ENCODE results near the gene ANKRD50. TPM values are rescaled to one million over a fixed set of nuclear protein-coding genes. Genes with fewer than 3 reads are reported as not detected.

ANKRD50 gene, protein sequence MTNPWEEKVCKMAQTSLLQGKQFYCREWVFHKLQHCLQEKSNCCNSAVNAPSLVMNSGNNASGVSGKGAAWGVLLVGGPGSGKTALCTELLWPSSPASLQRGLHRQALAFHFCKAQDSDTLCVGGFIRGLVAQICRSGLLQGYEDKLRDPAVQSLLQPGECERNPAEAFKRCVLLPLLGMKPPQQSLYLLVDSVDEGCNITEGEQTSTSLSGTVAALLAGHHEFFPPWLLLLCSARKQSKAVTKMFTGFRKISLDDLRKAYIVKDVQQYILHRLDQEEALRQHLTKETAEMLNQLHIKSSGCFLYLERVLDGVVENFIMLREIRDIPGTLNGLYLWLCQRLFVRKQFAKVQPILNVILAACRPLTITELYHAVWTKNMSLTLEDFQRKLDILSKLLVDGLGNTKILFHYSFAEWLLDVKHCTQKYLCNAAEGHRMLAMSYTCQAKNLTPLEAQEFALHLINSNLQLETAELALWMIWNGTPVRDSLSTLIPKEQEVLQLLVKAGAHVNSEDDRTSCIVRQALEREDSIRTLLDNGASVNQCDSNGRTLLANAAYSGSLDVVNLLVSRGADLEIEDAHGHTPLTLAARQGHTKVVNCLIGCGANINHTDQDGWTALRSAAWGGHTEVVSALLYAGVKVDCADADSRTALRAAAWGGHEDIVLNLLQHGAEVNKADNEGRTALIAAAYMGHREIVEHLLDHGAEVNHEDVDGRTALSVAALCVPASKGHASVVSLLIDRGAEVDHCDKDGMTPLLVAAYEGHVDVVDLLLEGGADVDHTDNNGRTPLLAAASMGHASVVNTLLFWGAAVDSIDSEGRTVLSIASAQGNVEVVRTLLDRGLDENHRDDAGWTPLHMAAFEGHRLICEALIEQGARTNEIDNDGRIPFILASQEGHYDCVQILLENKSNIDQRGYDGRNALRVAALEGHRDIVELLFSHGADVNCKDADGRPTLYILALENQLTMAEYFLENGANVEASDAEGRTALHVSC (N-terminal part only)
- total RNA-seq = 20.6 TPM

DNA sequence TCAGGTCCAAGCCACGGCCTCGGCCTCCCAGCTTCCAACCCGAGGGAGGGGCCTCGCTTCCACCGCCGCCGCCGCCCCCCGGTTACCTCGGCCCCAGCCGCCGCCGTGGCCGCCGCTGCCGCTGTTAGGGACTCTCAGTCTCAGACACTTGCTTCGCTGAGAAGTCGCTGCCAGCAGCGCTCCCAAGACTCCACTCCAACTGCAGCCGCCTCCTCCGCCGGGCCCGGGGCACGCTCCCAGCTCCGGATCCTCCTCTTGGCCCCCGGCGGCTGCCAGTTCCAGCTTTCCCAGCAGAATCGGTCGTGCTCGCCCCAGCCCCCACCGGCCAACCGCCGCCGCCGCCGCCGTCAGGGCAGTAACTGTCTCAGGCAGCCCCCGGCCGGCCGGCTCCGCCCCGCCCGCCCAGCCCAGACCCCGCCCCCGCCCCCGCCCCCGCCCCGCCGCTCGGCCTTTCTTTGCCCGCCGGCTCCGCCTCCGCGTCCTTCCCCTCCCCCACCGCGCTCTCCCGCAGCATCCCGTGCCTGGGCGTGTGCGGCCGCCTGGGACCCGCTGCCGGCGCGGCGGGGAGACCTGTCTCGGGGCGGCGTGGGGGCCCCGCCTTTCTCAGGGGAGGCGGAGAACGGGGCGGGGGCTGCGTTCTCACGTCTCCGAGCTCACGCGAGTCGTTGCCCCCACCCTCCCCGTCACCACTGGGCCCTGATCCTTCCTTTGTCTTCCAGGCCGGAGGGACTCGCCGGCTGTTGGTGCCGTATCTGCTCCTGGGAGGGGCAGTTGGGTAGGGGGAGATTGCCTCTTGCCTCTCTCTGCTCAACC, at the start of gene ANKRD50:
TSS of gene ANKRD50 (minus strand) at position 361 of the 813 bp plus-strand sequence. CDS start 2,221 bp downstream, outside the sequence.
- DNase-seq (ENCODE audit: extremely low spot score in 2 of 2) = peak in 1 of 2 donors; percentile 95
- Histone ChIP-seq H3K27me3 (no peaks in the 10 kb centered on the region), H3K36me3 (no peaks in the 10 kb centered on the region), H3K9me3 (no peaks in the 10 kb centered on the region), H3K27ac (peak within 1 kb of the TSS; percentile 96), H3K4me1 (peaks cover 24% of the 10 kb centered on the region), H3K4me3 (peak within 1 kb of the TSS; percentile 91 to 95)
- TF ChIP-seq POLR2AphosphoS5 (IDR thresholded peaks at IDR 0.05; ENCODE audit: insufficient read depth in 1 of 2, low read depth in 1 of 2) (peak in 1 of 2 donors; percentile 88), POLR2A (IDR thresholded peaks at IDR 0.05) (peak in 1 of 2 donors; percentile 67)
- TF ChIP-seq, protein P1, sequence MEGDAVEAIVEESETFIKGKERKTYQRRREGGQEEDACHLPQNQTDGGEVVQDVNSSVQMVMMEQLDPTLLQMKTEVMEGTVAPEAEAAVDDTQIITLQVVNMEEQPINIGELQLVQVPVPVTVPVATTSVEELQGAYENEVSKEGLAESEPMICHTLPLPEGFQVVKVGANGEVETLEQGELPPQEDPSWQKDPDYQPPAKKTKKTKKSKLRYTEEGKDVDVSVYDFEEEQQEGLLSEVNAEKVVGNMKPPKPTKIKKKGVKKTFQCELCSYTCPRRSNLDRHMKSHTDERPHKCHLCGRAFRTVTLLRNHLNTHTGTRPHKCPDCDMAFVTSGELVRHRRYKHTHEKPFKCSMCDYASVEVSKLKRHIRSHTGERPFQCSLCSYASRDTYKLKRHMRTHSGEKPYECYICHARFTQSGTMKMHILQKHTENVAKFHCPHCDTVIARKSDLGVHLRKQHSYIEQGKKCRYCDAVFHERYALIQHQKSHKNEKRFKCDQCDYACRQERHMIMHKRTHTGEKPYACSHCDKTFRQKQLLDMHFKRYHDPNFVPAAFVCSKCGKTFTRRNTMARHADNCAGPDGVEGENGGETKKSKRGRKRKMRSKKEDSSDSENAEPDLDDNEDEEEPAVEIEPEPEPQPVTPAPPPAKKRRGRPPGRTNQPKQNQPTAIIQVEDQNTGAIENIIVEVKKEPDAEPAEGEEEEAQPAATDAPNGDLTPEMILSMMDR (IDR thresholded peaks at IDR 0.05) = no peak
- intact Hi-C loops (cut with DNase I) = no loop called here

DNA sequence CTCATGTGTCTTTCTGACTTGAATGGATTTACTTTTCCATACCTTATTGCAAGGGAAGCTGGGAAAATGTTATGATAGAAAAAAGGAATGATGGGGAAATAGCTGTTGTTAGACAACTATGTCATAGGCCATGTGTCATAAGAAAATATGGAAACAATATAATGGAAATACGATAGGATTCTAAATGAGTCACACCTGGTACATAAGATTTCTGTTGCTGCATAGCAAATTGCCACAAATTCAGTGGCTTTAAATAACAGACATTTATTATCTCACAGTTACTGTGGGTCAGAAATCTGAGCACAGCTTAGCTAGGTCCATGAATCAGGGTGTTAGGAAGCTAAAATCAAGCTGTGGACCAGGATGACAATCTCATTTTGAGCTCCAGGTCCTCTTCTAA, 44.6 kb upstream of the ANKRD50 start:
- intact Hi-C loops (cut with DNase I) = no loop called here
- no peaks in the 10 kb centered on the region for H3K27me3 ChIP-seq
- no peak overlapping the region for H3K27ac ChIP-seq
- no peaks in the 10 kb centered on the region for H3K9me3 ChIP-seq
- H3K36me3 ChIP-seq = no peaks in the 10 kb centered on the region
- no peak overlapping the region for H3K4me3 ChIP-seq
- TF ChIP-seq POLR2AphosphoS5 (IDR thresholded peaks at IDR 0.05; ENCODE audit: insufficient read depth in 1 of 2, low read depth in 1 of 2) = no peak
- TF ChIP-seq, protein P1 (IDR thresholded peaks at IDR 0.05) = no peak
- TF ChIP-seq POLR2A (IDR thresholded peaks at IDR 0.05) = no peak
- DNase-seq (ENCODE audit: extremely low spot score in 2 of 2) = no peak
- no peaks in the 10 kb centered on the region for H3K4me1 ChIP-seq

DNA sequence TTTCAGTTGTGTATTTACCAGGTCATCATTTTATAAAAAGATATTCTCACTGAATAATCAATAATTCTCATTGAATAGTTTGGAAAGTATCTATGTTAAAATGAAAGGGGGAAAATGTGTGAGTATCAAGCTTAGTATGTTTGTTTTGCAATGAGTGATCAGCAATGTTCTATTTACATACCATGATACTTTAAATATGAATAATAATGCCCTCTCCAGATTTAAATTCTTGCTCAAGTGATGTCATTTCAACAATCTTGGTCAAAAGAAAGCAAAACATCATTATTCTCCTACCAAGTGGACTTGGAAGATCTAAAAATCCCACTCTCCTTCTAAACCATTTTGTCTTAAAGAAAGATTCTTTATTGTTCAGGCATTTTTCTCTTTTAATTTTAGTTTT, 42.1 kb upstream of the ANKRD50 start:
- Histone ChIP-seq H3K4me3 (no peak overlapping the region), H3K27ac (no peak overlapping the region), H3K9me3 (no peaks in the 10 kb centered on the region), H3K4me1 (no peaks in the 10 kb centered on the region), H3K27me3 (no peaks in the 10 kb centered on the region), H3K36me3 (no peaks in the 10 kb centered on the region)
- DNase-seq (ENCODE audit: extremely low spot score in 2 of 2) = no peak
- no peak for TF ChIP-seq POLR2AphosphoS5 (IDR thresholded peaks at IDR 0.05; ENCODE audit: insufficient read depth in 1 of 2, low read depth in 1 of 2)
- TF ChIP-seq, protein P1 (IDR thresholded peaks at IDR 0.05) = no peak
- TF ChIP-seq POLR2A (IDR thresholded peaks at IDR 0.05) = no peak
- intact Hi-C loops (cut with DNase I) = no loop called here

DNA sequence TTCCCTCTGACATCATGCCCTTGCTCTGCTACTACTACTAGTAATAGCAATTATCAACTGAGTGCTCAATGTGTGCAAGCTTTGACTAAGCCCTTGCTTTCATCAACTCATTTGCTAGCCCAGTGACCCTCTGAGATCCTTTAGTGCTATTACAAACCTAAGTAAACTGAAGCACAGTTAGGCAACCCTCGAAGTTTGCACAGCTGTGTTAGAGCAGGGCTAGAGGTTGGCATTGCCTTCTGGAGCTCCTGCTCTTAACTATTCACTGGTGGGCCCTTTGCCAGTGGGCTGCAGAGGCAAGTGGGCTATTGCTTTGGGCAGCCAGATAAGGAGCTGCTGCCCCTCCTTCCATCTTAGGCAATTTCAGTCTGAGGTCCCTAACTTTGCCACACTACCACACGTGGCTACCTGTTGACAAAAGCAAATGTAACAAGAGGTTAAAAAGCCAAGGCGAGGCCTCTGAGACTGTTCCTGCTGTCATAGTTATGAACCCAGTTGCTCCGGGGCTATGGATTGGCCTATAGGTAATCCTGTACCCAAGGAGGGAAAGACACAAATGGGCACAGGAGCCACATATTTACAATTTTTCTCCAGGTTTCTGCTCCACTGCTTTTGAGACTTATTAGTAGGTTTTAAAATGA, 41.5 kb upstream of the ANKRD50 start:
- no peaks in the 10 kb centered on the region for H3K9me3 ChIP-seq
- intact Hi-C loops (cut with DNase I) = no loop called here
- no peak overlapping the region for H3K4me3 ChIP-seq
- no peak for DNase-seq (ENCODE audit: extremely low spot score in 2 of 2)
- no peaks in the 10 kb centered on the region for H3K36me3 ChIP-seq
- no peak overlapping the region for H3K27ac ChIP-seq
- H3K27me3 ChIP-seq = no peaks in the 10 kb centered on the region
- H3K4me1 ChIP-seq = no peaks in the 10 kb centered on the region
- TF ChIP-seq, protein P1 (IDR thresholded peaks at IDR 0.05) = no peak
- TF ChIP-seq POLR2AphosphoS5 (IDR thresholded peaks at IDR 0.05; ENCODE audit: insufficient read depth in 1 of 2, low read depth in 1 of 2) (no peak), POLR2A (IDR thresholded peaks at IDR 0.05) (no peak)

Measured in vagina (tissue), 2 donors.